K562 (cell line): ENCODE data around the gene PODXL2. TPM values are rescaled to one million over a fixed set of nuclear protein-coding genes. Genes with fewer than 3 reads are reported as not detected.

Source experiments
- ATAC-seq: fragments of 200-7000 bp; cut with Tn5 transposase; 3 replicates; pipeline ENCODE4 v1.9.1; 2020; ENCODE audit warnings: moderate library complexity
- BruUV-seq: library from RNA; stranded (reverse); fragments of 400-500 nt; replicated peaks from 2 replicates; lab custom pipeline; 2021; lab: Mats Ljungman, UMichigan
- CTCF ChIA-PET: fragments of 300-600 bp; formaldehyde crosslinking; extraction: SDS; loops from one replicate; lab custom pipeline; 2021; ENCODE audit warnings: low intra/inter-chr PET ratio; lab: Yijun Ruan, JAX
- POLR2A ChIA-PET: fragments of 300-600, 350-650 bp; sonication (Branson Sonifier 250); formaldehyde crosslinking; extraction: SDS; loops from one replicate; lab custom pipeline; 2021; ENCODE audit warnings: antibody characterized with exemption, inconsistent platforms; lab: Yijun Ruan, JAX
- DNase-seq, 4 experiments: peaks; one replicate each; pipeline versions ENCODE4 v3.0.0 to v3.0.0-alpha.2; 2011 to 2018; ENCODE audit warnings: low spot score in 3 of 4, mixed read lengths in 3 of 4; ENCODE audit errors: extremely low read depth in 1 of 4
- FAIRE-seq: peaks from 2 replicates; lab custom pipeline; 2011; peaks lifted over from hg19 to GRCh38; lab: Jason Lieb, UNC
- H2AFZ ChIP-seq: 2 replicates; pipeline ENCODE4 v1.6.0; 2011; ENCODE audit warnings: low read depth, low read length, control low read depth, inconsistent platforms
- H3K27ac ChIP-seq: fragments of 200-600 bp; 3 replicates; pipeline ENCODE4 v1.8.0; 2011; ENCODE audit warnings: low read depth, mild to moderate bottlenecking, control low read depth, inconsistent platforms, low read length, moderate library complexity, mixed read lengths; ENCODE audit errors: extremely low read depth
- H3K27me3 ChIP-seq, 2 experiments: fragments of 300-600 bp in 1 of 2; 2 replicates in 1 of 2; 3 replicates in 1 of 2; pipeline versions ENCODE4 v1.6.0 to v1.8.0; 2011; ENCODE audit warnings: inconsistent platforms in 2 of 2, low read length in 2 of 2, mild to moderate bottlenecking in 1 of 2, mixed read lengths in 1 of 2, moderate library complexity in 1 of 2; ENCODE audit not compliant: control insufficient read depth in 2 of 2, insufficient read depth in 2 of 2
- H3K36me3 ChIP-seq: fragments of 300-600 bp; 3 replicates; pipeline ENCODE4 v1.8.0; 2011; ENCODE audit warnings: mild to moderate bottlenecking, low read length, inconsistent platforms; ENCODE audit not compliant: control insufficient read depth, insufficient read depth
- H3K4me1 ChIP-seq, 2 experiments: fragments of 200-600 bp in 1 of 2; replicated peaks in 1 of 2; 2 replicates in 1 of 2; 3 replicates in 1 of 2; pipeline versions ENCODE4 v1.5.1 to v1.8.0; 2011; ENCODE audit warnings: inconsistent platforms in 2 of 2, low read length in 2 of 2, mild to moderate bottlenecking in 1 of 2, mixed read lengths in 1 of 2, moderate library complexity in 1 of 2; ENCODE audit not compliant: control insufficient read depth in 2 of 2, insufficient read depth in 2 of 2
- H3K4me2 ChIP-seq: 2 replicates; pipeline ENCODE4 v1.6.1; 2011; ENCODE audit warnings: low read length, control low read depth, inconsistent platforms, mixed read lengths; ENCODE audit not compliant: insufficient read depth
- H3K4me3 ChIP-seq: fragments of 200-600 bp; sonication (generic), shearing (Covaris generic); 2 replicates; pipeline ENCODE4 v1.5.1; 2016; ENCODE audit warnings: control low read depth, inconsistent platforms
- H3K79me2 ChIP-seq: fragments of 200-600 bp; 3 replicates; pipeline ENCODE4 v1.8.0; 2011; ENCODE audit warnings: low read length, inconsistent platforms; ENCODE audit not compliant: control insufficient read depth, insufficient read depth
- H3K9ac ChIP-seq, 2 experiments: 2 replicates each; pipeline versions ENCODE4 v1.6.0 to v1.6.1; 2011; ENCODE audit warnings: low read depth in 2 of 2, low read length in 2 of 2, control low read depth in 1 of 2, inconsistent platforms in 1 of 2, mild to moderate bottlenecking in 1 of 2, mixed read lengths in 1 of 2; ENCODE audit not compliant: insufficient read depth in 1 of 2
- H3K9me1 ChIP-seq: one replicate; pipeline ENCODE4 v1.6.0; 2011; ENCODE audit warnings: inconsistent platforms, mild to moderate bottlenecking, low read length, moderate library complexity; ENCODE audit not compliant: control insufficient read depth, insufficient read depth
- H3K9me3 ChIP-seq: replicated peaks from 2 replicates; pipeline ENCODE4 v1.5.1; 2011; ENCODE audit warnings: low read depth, low read length, inconsistent platforms; ENCODE audit not compliant: control insufficient read depth, insufficient read depth
- H4K20me1 ChIP-seq: replicated peaks from 2 replicates; pipeline ENCODE4 v1.6.1; 2011; ENCODE audit warnings: low read length, inconsistent platforms, mixed read lengths; ENCODE audit not compliant: control insufficient read depth, insufficient read depth
- CBX5 ChIP-seq: IDR thresholded peaks from 2 replicates; pipeline ENCODE4 v1.6.1; 2014; ENCODE audit warnings: low read depth, borderline replicate concordance
- CHD1 ChIP-seq: fragments of 200-600 bp; sonication (generic); IDR thresholded peaks from one replicate; pipeline ENCODE4 v1.6.1; 2012; ENCODE audit warnings: mild to moderate bottlenecking, moderate library complexity, low read length, inconsistent platforms
- MTF1 ChIP-seq: fragments of 250-450 bp; sonication (Bioruptor Pico); IDR thresholded peaks from 2 replicates; pipeline ENCODE4 v1.9.0; 2021; ENCODE audit warnings: moderate library complexity, mild to moderate bottlenecking, inconsistent platforms, borderline replicate concordance
- MXI1 ChIP-seq: IDR thresholded peaks from 2 replicates; pipeline ENCODE4 v1.6.1; 2011; ENCODE audit warnings: low read depth, mild to moderate bottlenecking, improper control_type of control experiment, low read length
- NFXL1 ChIP-seq: fragments of 450-650 bp; formaldehyde crosslinking; IDR thresholded peaks from 2 replicates; pipeline ENCODE4 v1.4.0; 2021; ENCODE audit warnings: mild to moderate bottlenecking
- RAD51 ChIP-seq: fragments of 450-650 bp; IDR thresholded peaks from 2 replicates; pipeline ENCODE4 v1.7.1; 2016; ENCODE audit warnings: low read depth, mild to moderate bottlenecking, borderline replicate concordance
- SNIP1 ChIP-seq: fragments of 450-650 bp; IDR thresholded peaks from 2 replicates; pipeline ENCODE4 v1.7.1; 2017; ENCODE audit warnings: low read depth, mild to moderate bottlenecking
- SP1 ChIP-seq: sonication (generic); formaldehyde crosslinking; IDR thresholded peaks from 2 replicates; pipeline ENCODE4 v1.8.1; 2022; ENCODE audit warnings: mild to moderate bottlenecking, missing genetic modification reagents
- SRSF3 ChIP-seq: fragments of 200-400 bp; formaldehyde crosslinking; IDR thresholded peaks from 2 replicates; pipeline ENCODE4 v1.6.1; 2016; ENCODE audit warnings: mild to moderate bottlenecking, low read length, moderate library complexity; ENCODE audit not compliant: insufficient read depth
- TAF9B ChIP-seq: fragments of 450-650 bp; IDR thresholded peaks from 2 replicates; pipeline ENCODE4 v1.6.1; 2018; ENCODE audit warnings: mild to moderate bottlenecking; ENCODE audit not compliant: partially characterized antibody
- XRCC4 ChIP-seq: IDR thresholded peaks from one replicate; pipeline ENCODE4 v1.6.1; 2011; ENCODE audit not compliant: insufficient read depth, insufficient read length; ENCODE audit errors: extremely low read depth
- ZNF12 ChIP-seq: sonication (generic); formaldehyde crosslinking; IDR thresholded peaks from 2 replicates; pipeline ENCODE4 v1.4.0; 2020; ENCODE audit warnings: mild to moderate bottlenecking, missing genetic modification reagents
- ZNF212 ChIP-seq: fragments of 450-650 bp; formaldehyde crosslinking; IDR thresholded peaks from 2 replicates; pipeline ENCODE4 v1.4.0; 2020; ENCODE audit warnings: mild to moderate bottlenecking
- ZNF3 ChIP-seq: fragments of 250-450 bp; sonication (Bioruptor Pico); IDR thresholded peaks from 2 replicates; pipeline ENCODE4 v1.5.0; 2021; ENCODE audit warnings: mild to moderate bottlenecking, moderate library complexity
- WGBS: fragments of 100-300 bp; shearing (Covaris generic); methylation state at CpG from one replicate; pipeline ENCODE4 v1.1.6; 2016; ENCODE audit warnings: low coverage, mixed read lengths; ENCODE audit not compliant: insufficient coverage; ENCODE audit errors: missing lambda C conversion rate; 5-methylcytosine and 5-hydroxymethylcytosine counted together
- in situ Hi-C: fragments of 300-500 bp; cut with MboI; formaldehyde crosslinking; loops from 4 replicates; pipeline ENCODE4 v1.15.0; 2018; ENCODE audit warnings: inconsistent platforms, mixed read lengths
- intact Hi-C: fragments of 100-400 bp; cut with micrococcal nuclease; formaldehyde crosslinking; loops from 2 replicates; pipeline ENCODE4 v1.14.2; 2022
- polyA plus RNA-seq, 8 experiments: library from polyadenylated mRNA; depleted of rRNA in 4 of 8; stranded (reverse) in 5 of 8; unstranded in 3 of 8; fragments of >200 nt; fragmentation: Nextera tagmentation in 2 of 8; fragmentation: Illumina TruSeq in 1 of 8; extraction: Ambion mirVana in 2 of 8; extraction: Trizol in 1 of 8; gene quantifications; 2 replicates each; pipeline versions ENCODE4 v1.2.1 to v1.2.3, GENCODE V29; 2011 to 2014; ENCODE audit warnings: inconsistent platforms in 1 of 8, missing spikeins in 1 of 8
- total RNA-seq, 7 experiments: library from RNA; depleted of rRNA in 6 of 7; stranded (reverse); fragments of >200 nt in 6 of 7; fragmentation: Illumina TruSeq in 2 of 7; extraction: Trizol in 2 of 7; gene quantifications; 2 replicates each; pipeline versions ENCODE4 v1.2.1 to v1.2.3, GENCODE V29; 2011 to 2021; ENCODE audit warnings: low replicate concordance in 1 of 7
- TF ChIP-seq, protein P1 (sequence below), 2 experiments: IDR thresholded peaks; 2 replicates each; pipeline ENCODE4 v1.6.1; 2011; ENCODE audit warnings: borderline replicate concordance in 1 of 2, control low read depth in 1 of 2, low read depth in 1 of 2, low read length in 1 of 2, mild to moderate bottlenecking in 1 of 2, mixed read lengths in 1 of 2, moderate library complexity in 1 of 2; ENCODE audit not compliant: insufficient read depth in 1 of 2, insufficient read length in 1 of 2, poor library complexity in 1 of 2, severe bottlenecking in 1 of 2; ENCODE audit errors: extremely low read depth in 1 of 2

PODXL2 gene
- total and polyA plus RNA-seq, 9 of the 15 experiments (the other 6 are each of a cell fraction or from before 2014, with no cell fraction given), result 0.03 to 52.5 (median 21.9) TPM

DNA sequence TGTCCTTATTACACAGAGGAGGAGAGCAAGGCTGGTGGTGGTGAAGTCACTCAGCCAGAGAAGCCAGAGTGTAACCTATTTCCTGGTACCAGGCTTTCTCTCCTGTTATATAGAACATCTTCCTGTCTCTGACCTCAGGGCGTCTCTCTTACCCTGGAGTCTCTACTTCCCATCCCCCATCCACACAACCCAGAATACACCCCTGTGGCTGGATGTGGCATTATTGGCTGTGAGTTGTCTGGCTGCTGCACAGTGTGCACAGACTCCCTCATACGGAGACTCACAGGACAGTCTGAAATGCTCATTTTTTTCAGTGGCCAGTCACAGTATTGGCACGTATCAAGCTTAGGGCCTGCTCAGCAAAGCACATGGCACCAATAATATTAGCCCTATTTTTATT lies 8.6 kb downstream of the PODXL2 start:
- POLR2A ChIA-PET, result no interaction called here
- FAIRE-seq (no peak), DNase-seq (peak; percentile 20 to 52 (median 34)), ATAC-seq (peak; percentile 79)
- H3K4me1 ChIP-seq, result peaks cover 0 to 3% of the 10 kb centered on the region in 2 experiments; a peak in 2 of 5 replicates
- no peak overlapping the region for H3K9ac ChIP-seq
- H3K9me3 ChIP-seq, result no peaks in the 10 kb centered on the region
- no peaks in the 10 kb centered on the region for H3K9me1 ChIP-seq
- TF ChIP-seq ZNF212 (no peak), SRSF3 (no peak), SNIP1 (no peak), NFXL1 (CRISPR knock-in tag) (no peak), ZNF3 (CRISPR knock-in tag) (no peak), ZNF12 (no peak), SP1 (CRISPR knock-in tag) (no peak), CBX5 (no peak), TAF9B (no peak), XRCC4 (no peak), MXI1 (no peak), MTF1 (CRISPR knock-in tag) (no peak), CHD1 (no peak), RAD51 (no peak)
- TF ChIP-seq, protein P1, sequence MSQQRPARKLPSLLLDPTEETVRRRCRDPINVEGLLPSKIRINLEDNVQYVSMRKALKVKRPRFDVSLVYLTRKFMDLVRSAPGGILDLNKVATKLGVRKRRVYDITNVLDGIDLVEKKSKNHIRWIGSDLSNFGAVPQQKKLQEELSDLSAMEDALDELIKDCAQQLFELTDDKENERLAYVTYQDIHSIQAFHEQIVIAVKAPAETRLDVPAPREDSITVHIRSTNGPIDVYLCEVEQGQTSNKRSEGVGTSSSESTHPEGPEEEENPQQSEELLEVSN (IDR thresholded peaks at IDR 0.05; ENCODE audit: borderline replicate concordance in 1 of 2, extremely low read depth in 1 of 2, insufficient read depth in 1 of 2, insufficient read length in 1 of 2, low read depth in 1 of 2, low read length in 1 of 2, poor library complexity in 1 of 2, severe bottlenecking in 1 of 2), result no peak
- peaks cover 7% of the 10 kb centered on the region; the same call in 2 of the 3 replicates for H3K36me3 ChIP-seq
- CTCF ChIA-PET, result no interaction called here
- in situ Hi-C loops, result no loop called here
- intact Hi-C loops, result no loop called here
- H3K79me2 ChIP-seq, result peaks cover 17% of the 10 kb centered on the region
- H4K20me1 ChIP-seq, result no peaks in the 10 kb centered on the region
- no peak overlapping the region for H3K4me2 ChIP-seq
- no TSS peak for BruUV-seq
- H3K4me3 ChIP-seq, result no peak overlapping the region
- no peak overlapping the region for H3K27ac ChIP-seq
- no peak overlapping the region for H2AFZ ChIP-seq
- H3K27me3 ChIP-seq, result no peaks in the 10 kb centered on the region
- WGBS, result 54% methylated on average over 2 of the region's 3 CpGs
